NK-92 (cell line): ENCODE results near the gene SPTLC2.
"Not testable (repeated sequence)": the region's sequence is repeated elsewhere in the genome, so short reads cannot be mapped to it uniquely, and the experiment has no call there.

ENCODE experiments used
- DNase-seq: peaks from one replicate; lab custom pipeline; 2025; ENCODE audit not compliant: unreplicated experiment; lab: John Stamatoyannopoulos, UW

SPTLC2 gene

GRCh38 chr14:77616454-77617229, at the start of gene SPTLC2:
TSS of gene SPTLC2 (minus strand) at chr14:77616637. CDS start at chr14:77616579, 58 bp downstream.
- peak; percentile 93 for DNase-seq

GRCh38 chr14:77663293-77663692, 46.9 kb upstream of the SPTLC2 start:
- DNase-seq, result no peak

GRCh38 chr14:77661562-77661961, 45.1 kb upstream of the SPTLC2 start:
- DNase-seq, result not testable (repeated sequence)

- no peak for DNase-seq
Observed at GRCh38 chr14:77660754-77661153, 44.3 kb upstream of the SPTLC2 start.

- DNase-seq, result no peak
Observed at GRCh38 chr14:77659831-77660230, 43.4 kb upstream of the SPTLC2 start.

GRCh38 chr14:77657280-77657679, 40.8 kb upstream of the SPTLC2 start:
- no peak for DNase-seq

GRCh38 chr14:77654001-77654441, 37.6 kb upstream of the SPTLC2 start:
- DNase-seq, result no peak

GRCh38 chr14:77649326-77649725, 32.9 kb upstream of the SPTLC2 start:
- no peak for DNase-seq

- no peak for DNase-seq
Observed at GRCh38 chr14:77648520-77649200, 32.2 kb upstream of the SPTLC2 start.

- DNase-seq, result no peak
Observed at GRCh38 chr14:77647853-77648252, 31.4 kb upstream of the SPTLC2 start.

GRCh38 chr14:77646907-77647306, 30.5 kb upstream of the SPTLC2 start:
- no peak for DNase-seq

- no peak for DNase-seq
Observed at GRCh38 chr14:77645520-77646230, 29.2 kb upstream of the SPTLC2 start.

GRCh38 chr14:77642407-77642806, 26.0 kb upstream of the SPTLC2 start:
- DNase-seq, result no peak

- DNase-seq, result no peak
Observed at GRCh38 chr14:77641534-77642341, 25.3 kb upstream of the SPTLC2 start.

- DNase-seq, result no peak
Observed at GRCh38 chr14:77640756-77641533, 24.5 kb upstream of the SPTLC2 start.

- DNase-seq, result no peak
Observed at GRCh38 chr14:77638771-77639171, 22.3 kb upstream of the SPTLC2 start.

GRCh38 chr14:77635869-77636268, 19.4 kb upstream of the SPTLC2 start:
- DNase-seq, result not testable (repeated sequence)

GRCh38 chr14:77635466-77635865, 19.0 kb upstream of the SPTLC2 start:
- not testable (repeated sequence) for DNase-seq

GRCh38 chr14:77630111-77630510, 13.7 kb upstream of the SPTLC2 start:
- no peak for DNase-seq

GRCh38 chr14:77625360-77625759, 8.9 kb upstream of the SPTLC2 start:
- DNase-seq, result no peak
